Hepatocyte (in vitro differentiated cells): ENCODE measurements around the gene MCF2L. TPM values are rescaled to one million over a fixed set of nuclear protein-coding genes. Genes with fewer than 3 reads are reported as not detected.

Experiments used
- DNase-seq: peaks from one replicate; pipeline ENCODE4 v3.0.0-alpha.2; 2016; ENCODE audit warnings: low spot score
- H2AFZ ChIP-seq: fragments of 200-600 bp; sonication (generic); 2 replicates; pipeline ENCODE4 v1.6.0; 2016; ENCODE audit warnings: antibody characterized with exemption, mild to moderate bottlenecking
- H3K27ac ChIP-seq: fragments of 200-600 bp; sonication (generic); 2 replicates; pipeline ENCODE4 v1.5.1; 2016; ENCODE audit warnings: mild to moderate bottlenecking
- H3K27me3 ChIP-seq: fragments of 200-600 bp; sonication (generic); 2 replicates; pipeline ENCODE4 v1.6.1; 2016
- H3K36me3 ChIP-seq: fragments of 200-600 bp; sonication (generic); replicated peaks from 2 replicates; pipeline ENCODE4 v1.5.1; 2016; ENCODE audit warnings: low read depth; ENCODE audit not compliant: insufficient read depth
- H3K4me1 ChIP-seq: fragments of 200-600 bp; sonication (generic); 2 replicates; pipeline ENCODE4 v1.5.1; 2016; ENCODE audit warnings: mild to moderate bottlenecking, moderate library complexity; ENCODE audit not compliant: insufficient read depth
- H3K4me2 ChIP-seq: fragments of 200-600 bp; sonication (generic); 2 replicates; pipeline ENCODE4 v1.6.0; 2016
- H3K4me3 ChIP-seq: fragments of 200-600 bp; sonication (generic); 2 replicates; pipeline ENCODE4 v1.5.1; 2016; ENCODE audit warnings: mild to moderate bottlenecking
- H3K79me2 ChIP-seq: fragments of 200-600 bp; sonication (generic); 2 replicates; pipeline ENCODE4 v1.6.0; 2017; ENCODE audit warnings: mild to moderate bottlenecking
- H3K9me2 ChIP-seq: fragments of 200-600 bp; sonication (generic); replicated peaks from 2 replicates; pipeline ENCODE4 v1.6.0; 2017; ENCODE audit warnings: mild to moderate bottlenecking; ENCODE audit not compliant: insufficient read depth
- H3K9me3 ChIP-seq: fragments of 200-600 bp; sonication (generic); 2 replicates; pipeline ENCODE4 v1.5.1; 2016; ENCODE audit warnings: low read depth, mild to moderate bottlenecking
- H4K20me1 ChIP-seq: fragments of 200-600 bp; sonication (generic); 2 replicates; pipeline ENCODE4 v1.6.0; 2016; ENCODE audit warnings: mild to moderate bottlenecking; ENCODE audit not compliant: insufficient read depth, poor library complexity, severe bottlenecking
- EZH2 ChIP-seq: fragments of 200-600 bp; sonication (generic); IDR thresholded peaks from 2 replicates; pipeline ENCODE4 v1.6.1; 2016; ENCODE audit warnings: antibody characterized with exemption, mild to moderate bottlenecking, borderline replicate concordance
- EZH2phosphoT487 ChIP-seq: fragments of 200-600 bp; sonication (generic); IDR thresholded peaks from one replicate; pipeline ENCODE4 v1.6.1; 2018; ENCODE audit warnings: antibody characterized with exemption, mild to moderate bottlenecking, low read depth, moderate library complexity; ENCODE audit not compliant: unreplicated experiment, severe bottlenecking
- WGBS: methylation state at CpG from one replicate; pipeline ENCODE4 v1.1.6; 2016; ENCODE audit warnings: low lambda C conversion rate; ENCODE audit errors: missing lambda C conversion rate; 5-methylcytosine and 5-hydroxymethylcytosine counted together
- polyA plus RNA-seq: library from polyadenylated mRNA; unstranded; fragments of >200 nt; fragmentation: Nextera tagmentation; extraction: Ambion mirVana; gene quantifications from 2 replicates; pipeline ENCODE4 v1.2.1, GENCODE V29; 2016
- total RNA-seq: library from RNA; depleted of rRNA; stranded (reverse); fragments of >200 nt; gene quantifications from 2 replicates; pipeline ENCODE4 v1.2.3, GENCODE V29; 2014
- TF ChIP-seq, protein P1 (sequence below): fragments of 200-600 bp; sonication (generic); IDR thresholded peaks from 2 replicates; pipeline ENCODE4 v1.5.1; 2016; ENCODE audit warnings: antibody characterized with exemption, mild to moderate bottlenecking; ENCODE audit not compliant: poor library complexity

The MCF2L gene
- total and polyA plus RNA-seq, 2 experiments from 2014 or later = 11.1 to 22.4 TPM

DNA sequence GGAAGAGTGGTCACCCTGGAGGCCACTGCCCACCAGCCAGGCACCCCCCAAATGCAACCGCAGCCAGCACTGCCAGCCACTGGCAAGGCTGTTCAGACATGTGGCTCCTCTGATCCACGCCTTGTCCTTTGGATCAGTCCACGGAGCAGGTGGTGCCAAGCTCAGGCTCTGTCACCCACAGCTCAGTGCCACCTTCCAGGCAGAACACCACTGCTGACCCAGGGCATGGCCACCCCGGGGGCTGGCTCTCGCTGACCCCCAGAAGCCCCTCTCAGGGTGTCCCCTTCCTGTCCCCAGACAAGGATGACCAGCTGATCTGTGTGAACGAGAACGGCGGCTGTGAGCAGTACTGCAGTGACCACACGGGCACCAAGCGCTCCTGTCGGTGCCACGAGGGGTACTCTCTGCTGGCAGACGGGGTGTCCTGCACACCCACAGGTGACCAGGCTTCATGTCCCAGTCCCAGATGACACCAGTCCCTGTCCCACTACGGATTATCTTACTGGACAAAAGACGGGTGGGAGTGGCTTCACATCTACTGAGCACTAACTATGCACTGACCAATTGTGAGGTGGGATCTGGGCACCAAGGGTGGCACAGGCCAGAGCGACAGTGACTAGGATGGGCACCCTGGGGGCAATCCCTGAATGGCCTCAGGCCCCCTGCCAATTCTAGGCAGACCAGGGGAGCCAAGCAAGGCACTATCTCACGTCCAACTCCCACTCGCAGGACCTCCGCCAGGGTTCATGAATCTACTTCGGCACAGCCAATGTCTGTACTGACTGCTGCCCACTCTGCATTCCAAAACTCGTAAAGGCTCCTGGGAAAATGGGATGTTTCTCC, 146.6 kb downstream of the MCF2L start:
- Histone ChIP-seq H3K27me3 (peaks cover 2% of the 10 kb centered on the region), H3K9me2 (no peaks in the 10 kb centered on the region), H3K9me3 (no peaks in the 10 kb centered on the region), H3K79me2 (no peaks in the 10 kb centered on the region), H4K20me1 (no peaks in the 10 kb centered on the region), H3K27ac (no peak overlapping the region), H3K4me3 (no peak overlapping the region), H3K36me3 (no peaks in the 10 kb centered on the region), H3K4me2 (no peak overlapping the region), H3K4me1 (no peaks in the 10 kb centered on the region), H2AFZ (no peak overlapping the region)
- WGBS = 94% methylated on average over 20 of the region's 21 CpGs
- no peak for DNase-seq
- TF ChIP-seq, protein P1, sequence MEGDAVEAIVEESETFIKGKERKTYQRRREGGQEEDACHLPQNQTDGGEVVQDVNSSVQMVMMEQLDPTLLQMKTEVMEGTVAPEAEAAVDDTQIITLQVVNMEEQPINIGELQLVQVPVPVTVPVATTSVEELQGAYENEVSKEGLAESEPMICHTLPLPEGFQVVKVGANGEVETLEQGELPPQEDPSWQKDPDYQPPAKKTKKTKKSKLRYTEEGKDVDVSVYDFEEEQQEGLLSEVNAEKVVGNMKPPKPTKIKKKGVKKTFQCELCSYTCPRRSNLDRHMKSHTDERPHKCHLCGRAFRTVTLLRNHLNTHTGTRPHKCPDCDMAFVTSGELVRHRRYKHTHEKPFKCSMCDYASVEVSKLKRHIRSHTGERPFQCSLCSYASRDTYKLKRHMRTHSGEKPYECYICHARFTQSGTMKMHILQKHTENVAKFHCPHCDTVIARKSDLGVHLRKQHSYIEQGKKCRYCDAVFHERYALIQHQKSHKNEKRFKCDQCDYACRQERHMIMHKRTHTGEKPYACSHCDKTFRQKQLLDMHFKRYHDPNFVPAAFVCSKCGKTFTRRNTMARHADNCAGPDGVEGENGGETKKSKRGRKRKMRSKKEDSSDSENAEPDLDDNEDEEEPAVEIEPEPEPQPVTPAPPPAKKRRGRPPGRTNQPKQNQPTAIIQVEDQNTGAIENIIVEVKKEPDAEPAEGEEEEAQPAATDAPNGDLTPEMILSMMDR = no peak
- TF ChIP-seq EZH2phosphoT487 (no peak), EZH2 (no peak)

DNA sequence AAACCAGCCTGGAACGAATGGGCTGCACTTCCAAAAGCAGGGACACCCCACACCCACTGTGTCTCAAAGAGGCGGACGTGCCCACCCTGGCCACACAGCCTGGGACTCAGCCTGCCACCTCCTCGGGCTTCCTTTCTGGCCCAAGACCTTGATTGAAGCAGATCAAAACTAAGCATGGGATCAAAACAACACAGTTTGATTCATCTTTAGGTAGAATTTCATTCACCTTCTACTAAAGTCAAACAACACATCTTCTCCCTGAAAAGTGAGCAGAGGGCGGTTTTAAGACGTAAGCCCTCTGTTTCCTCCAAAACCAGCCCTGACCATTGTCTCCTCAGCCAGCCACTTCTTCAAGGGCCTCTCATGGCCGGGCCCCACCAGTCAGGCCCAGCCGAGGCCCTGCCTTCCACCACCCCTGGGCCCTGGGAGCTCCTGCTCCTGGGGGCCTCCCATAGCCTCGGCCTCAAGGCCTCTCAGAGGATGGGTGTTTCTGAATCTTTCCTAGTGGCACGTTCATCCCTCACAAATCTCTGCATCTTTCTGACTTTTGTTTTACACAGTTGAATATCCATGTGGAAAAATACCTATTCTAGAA, 147.3 kb downstream of the MCF2L start:
- 90% methylated on average over 10 of the region's 10 CpGs for WGBS
- Histone ChIP-seq H4K20me1 (no peaks in the 10 kb centered on the region), H2AFZ (no peak overlapping the region), H3K79me2 (no peaks in the 10 kb centered on the region), H3K36me3 (no peaks in the 10 kb centered on the region), H3K9me2 (no peaks in the 10 kb centered on the region), H3K9me3 (no peaks in the 10 kb centered on the region), H3K27me3 (no peaks in the 10 kb centered on the region), H3K27ac (no peak overlapping the region), H3K4me2 (no peak overlapping the region), H3K4me1 (no peaks in the 10 kb centered on the region), H3K4me3 (no peak overlapping the region)
- TF ChIP-seq, protein P1 = no peak
- DNase-seq = no peak

DNA sequence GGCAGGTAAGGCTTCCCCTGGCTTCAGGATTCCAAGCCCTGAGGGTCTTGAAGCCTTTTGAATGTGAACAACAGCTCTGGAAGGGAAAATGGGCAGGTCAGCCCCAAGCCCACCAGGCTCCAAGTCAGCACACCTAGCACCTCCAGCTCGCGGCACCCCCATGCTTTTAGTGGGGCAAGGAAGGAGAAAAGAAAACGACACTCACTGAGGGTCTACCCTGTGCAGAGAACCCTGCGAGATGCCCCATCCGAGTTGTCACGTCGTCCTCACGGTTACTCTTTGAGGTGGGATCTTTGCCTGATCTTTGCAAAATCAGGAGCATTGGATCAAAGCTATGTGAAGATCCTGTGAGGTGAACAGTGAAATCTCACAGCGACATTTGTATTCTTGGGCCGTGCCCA, 147.9 kb downstream of the MCF2L start:
- Histone ChIP-seq H3K27ac (no peak overlapping the region), H3K4me2 (no peak overlapping the region), H3K79me2 (no peaks in the 10 kb centered on the region), H3K36me3 (no peaks in the 10 kb centered on the region), H3K9me2 (no peaks in the 10 kb centered on the region), H3K4me1 (peaks cover 3% of the 10 kb centered on the region), H3K27me3 (no peaks in the 10 kb centered on the region), H2AFZ (no peak overlapping the region), H3K9me3 (no peaks in the 10 kb centered on the region), H3K4me3 (no peak overlapping the region), H4K20me1 (no peaks in the 10 kb centered on the region)
- TF ChIP-seq, protein P1 = no peak
- TF ChIP-seq EZH2phosphoT487 = no peak
- no peak for TF ChIP-seq EZH2
- no peak for DNase-seq
- WGBS = 88% methylated on average over 10 of the region's 10 CpGs
